HUES48 (cell line): ENCODE data around the gene HBD.

ENCODE experiments used
- H3K27ac ChIP-seq: one replicate; pipeline ENCODE4 v1.7.0; 2013; ENCODE audit warnings: low read depth, low read length, inconsistent platforms
- H3K27me3 ChIP-seq: 2 replicates; pipeline ENCODE4 v1.6.1; 2013; ENCODE audit warnings: mild to moderate bottlenecking, low read length; ENCODE audit not compliant: control insufficient read depth, insufficient read depth
- H3K36me3 ChIP-seq: 2 replicates; pipeline ENCODE4 v1.6.1; 2013; ENCODE audit warnings: low read length; ENCODE audit not compliant: control insufficient read depth, insufficient read depth
- H3K4me1 ChIP-seq: 2 replicates; pipeline ENCODE4 v1.6.1; 2013; ENCODE audit warnings: mild to moderate bottlenecking, low read length; ENCODE audit not compliant: control insufficient read depth, insufficient read depth
- H3K4me3 ChIP-seq: 2 replicates; pipeline ENCODE4 v1.5.1; 2013; ENCODE audit warnings: mild to moderate bottlenecking, low read depth, low read length
- H3K9ac ChIP-seq: 2 replicates; pipeline ENCODE4 v1.6.1; 2013; ENCODE audit warnings: mild to moderate bottlenecking, low read depth, low read length, moderate library complexity
- H3K9me3 ChIP-seq: 2 replicates; pipeline ENCODE4 v1.6.1; 2013; ENCODE audit warnings: low read length; ENCODE audit not compliant: control insufficient read depth, insufficient read depth

HBD gene

GRCh38 chr11:5234381-5234834 is at the start of gene HBD:
TSS of gene HBD (minus strand) at chr11:5234483. CDS start at chr11:5234433, 50 bp downstream.
- no peaks in the 10 kb centered on the region for H3K9me3 ChIP-seq
- H3K27ac ChIP-seq: no peak within 1 kb of the TSS
- H3K36me3 ChIP-seq: no peaks in the 10 kb centered on the region
- H3K9ac ChIP-seq: no peak within 1 kb of the TSS
- no peaks in the 10 kb centered on the region for H3K4me1 ChIP-seq
- H3K4me3 ChIP-seq: no peak within 1 kb of the TSS
- no peaks in the 10 kb centered on the region for H3K27me3 ChIP-seq

GRCh38 chr11:5283882-5284281 is 49.6 kb upstream of the HBD start:
- Histone ChIP-seq H3K9me3 (no peaks in the 10 kb centered on the region), H3K27ac (no peak overlapping the region), H3K9ac (no peak overlapping the region), H3K27me3 (no peaks in the 10 kb centered on the region), H3K4me3 (no peak overlapping the region), H3K36me3 (no peaks in the 10 kb centered on the region), H3K4me1 (peaks cover 4% of the 10 kb centered on the region; the same call in 1 of the 2 replicates)

- Histone ChIP-seq H3K27me3 (no peaks in the 10 kb centered on the region), H3K9ac (no peak overlapping the region), H3K36me3 (no peaks in the 10 kb centered on the region), H3K4me3 (no peak overlapping the region), H3K4me1 (peaks cover 4% of the 10 kb centered on the region; the same call in 1 of the 2 replicates), H3K27ac (no peak overlapping the region), H3K9me3 (no peaks in the 10 kb centered on the region)
Measured at GRCh38 chr11:5283086-5283485, 48.8 kb upstream of the HBD start.

GRCh38 chr11:5282628-5283027 is 48.3 kb upstream of the HBD start:
- Histone ChIP-seq H3K9me3 (no peaks in the 10 kb centered on the region), H3K36me3 (no peaks in the 10 kb centered on the region), H3K4me3 (no peak overlapping the region), H3K4me1 (peaks cover 4% of the 10 kb centered on the region; the same call in 1 of the 2 replicates), H3K9ac (no peak overlapping the region), H3K27me3 (no peaks in the 10 kb centered on the region), H3K27ac (no peak overlapping the region)

- Histone ChIP-seq H3K9me3 (no peaks in the 10 kb centered on the region), H3K4me3 (no peak overlapping the region), H3K9ac (no peak overlapping the region), H3K4me1 (peaks cover 4% of the 10 kb centered on the region; the same call in 1 of the 2 replicates), H3K27me3 (no peaks in the 10 kb centered on the region), H3K27ac (no peak overlapping the region), H3K36me3 (no peaks in the 10 kb centered on the region)
Measured at GRCh38 chr11:5281596-5281995, 47.3 kb upstream of the HBD start.

- Histone ChIP-seq H3K4me1 (peaks cover 4% of the 10 kb centered on the region; the same call in 1 of the 2 replicates), H3K27ac (no peak overlapping the region), H3K27me3 (no peaks in the 10 kb centered on the region), H3K9me3 (no peaks in the 10 kb centered on the region), H3K4me3 (no peak overlapping the region), H3K9ac (no peak overlapping the region), H3K36me3 (no peaks in the 10 kb centered on the region)
Measured at GRCh38 chr11:5280582-5281102, 46.4 kb upstream of the HBD start.

GRCh38 chr11:5279471-5280090 is 45.3 kb upstream of the HBD start:
- Histone ChIP-seq H3K4me1 (peaks cover 7% of the 10 kb centered on the region), H3K9ac (no peak overlapping the region), H3K27me3 (no peaks in the 10 kb centered on the region), H3K27ac (no peak overlapping the region), H3K36me3 (no peaks in the 10 kb centered on the region), H3K9me3 (no peaks in the 10 kb centered on the region), H3K4me3 (no peak overlapping the region)

GRCh38 chr11:5277807-5278382 is 43.6 kb upstream of the HBD start:
- H3K36me3 ChIP-seq: no peaks in the 10 kb centered on the region
- no peak overlapping the region for H3K4me3 ChIP-seq
- no peak overlapping the region for H3K9ac ChIP-seq
- H3K9me3 ChIP-seq: no peaks in the 10 kb centered on the region
- no peak overlapping the region for H3K27ac ChIP-seq
- peaks cover 13% of the 10 kb centered on the region for H3K4me1 ChIP-seq
- no peaks in the 10 kb centered on the region for H3K27me3 ChIP-seq

GRCh38 chr11:5276697-5277096 is 42.4 kb upstream of the HBD start:
- no peak overlapping the region for H3K4me3 ChIP-seq
- H3K36me3 ChIP-seq: no peaks in the 10 kb centered on the region
- peaks cover 13% of the 10 kb centered on the region for H3K4me1 ChIP-seq
- no peak overlapping the region for H3K9ac ChIP-seq
- H3K9me3 ChIP-seq: no peaks in the 10 kb centered on the region
- H3K27ac ChIP-seq: no peak overlapping the region
- H3K27me3 ChIP-seq: no peaks in the 10 kb centered on the region

GRCh38 chr11:5275369-5276110 is 41.3 kb upstream of the HBD start:
- Histone ChIP-seq H3K27me3 (no peaks in the 10 kb centered on the region), H3K27ac (no peak overlapping the region), H3K9me3 (no peaks in the 10 kb centered on the region), H3K4me1 (peaks cover 9% of the 10 kb centered on the region), H3K9ac (no peak overlapping the region), H3K36me3 (no peaks in the 10 kb centered on the region), H3K4me3 (no peak overlapping the region)

- no peak overlapping the region for H3K27ac ChIP-seq
- no peak overlapping the region for H3K9ac ChIP-seq
- H3K9me3 ChIP-seq: no peaks in the 10 kb centered on the region
Measured at GRCh38 chr11:5274395-5274794, 40.1 kb upstream of the HBD start.

More at GRCh38 chr11:5274395-5274794, 40.1 kb upstream of the HBD start:
- H3K4me1 ChIP-seq: peaks cover 9% of the 10 kb centered on the region; the same call in 1 of the 2 replicates
- no peak overlapping the region for H3K4me3 ChIP-seq
- no peaks in the 10 kb centered on the region for H3K36me3 ChIP-seq
- no peaks in the 10 kb centered on the region for H3K27me3 ChIP-seq
